Natural killer cell (primary cell): ENCODE results near the gene SLC44A3. TPM values are rescaled to one million over a fixed set of nuclear protein-coding genes. Genes with fewer than 3 reads are reported as not detected.

Experiments used
- ATAC-seq, 3 donors: fragments of 150-1000 bp in 2 of 3; fragments of 200-7000 bp in 1 of 3; cut with Tn5 transposase; 1 replicate in 1 of 3; 2 replicates in 2 of 3; pipeline ENCODE4 v1.10.0; 2021; ENCODE audit warnings: mild to moderate bottlenecking in 2 of 3, moderate library complexity in 2 of 3
- DNase-seq, 2 donors: peaks; one replicate each; pipeline versions ENCODE4 v3.0.0 to v3.0.0-alpha.2; 2013 to 2021; ENCODE audit warnings: mixed read lengths in 1 of 2
- H3K27ac ChIP-seq: one replicate; pipeline ENCODE4 v1.5.1; 2013; ENCODE audit warnings: mild to moderate bottlenecking, low read length
- H3K27me3 ChIP-seq: one replicate; pipeline ENCODE4 v1.6.1; 2013; ENCODE audit warnings: low read length; ENCODE audit not compliant: control insufficient read depth, insufficient read depth
- H3K36me3 ChIP-seq: one replicate; pipeline ENCODE4 v1.6.1; 2013; ENCODE audit warnings: low read length; ENCODE audit not compliant: control insufficient read depth, insufficient read depth
- H3K4me1 ChIP-seq: one replicate; pipeline ENCODE4 v1.6.1; 2013; ENCODE audit warnings: low read length; ENCODE audit not compliant: control insufficient read depth, insufficient read depth
- H3K4me3 ChIP-seq: one replicate; pipeline ENCODE4 v1.5.1; 2013; ENCODE audit warnings: low read length
- H3K9me3 ChIP-seq: one replicate; pipeline ENCODE4 v1.6.1; 2013; ENCODE audit warnings: low read length; ENCODE audit not compliant: control insufficient read depth, insufficient read depth
- H3K27ac Mint-ChIP-seq, 2 donors: one replicate each; pipeline ENCODE4 v1.8.0; 2022; ENCODE audit warnings: mild to moderate bottlenecking in 2 of 2, mixed read lengths in 2 of 2, moderate library complexity in 1 of 2
- H3K27me3 Mint-ChIP-seq, 2 donors: one replicate each; pipeline ENCODE4 v1.8.0; 2022; ENCODE audit warnings: low read depth in 2 of 2, mixed read lengths in 2 of 2
- H3K36me3 Mint-ChIP-seq: one replicate; pipeline ENCODE4 v1.8.0; 2022; ENCODE audit warnings: mixed read lengths
- H3K4me1 Mint-ChIP-seq, 2 donors: one replicate each; pipeline ENCODE4 v1.8.0; 2022; ENCODE audit warnings: mixed read lengths in 2 of 2
- H3K4me3 Mint-ChIP-seq: one replicate; pipeline ENCODE4 v1.8.0; 2022; ENCODE audit warnings: mild to moderate bottlenecking, moderate library complexity, mixed read lengths
- H3K9me3 Mint-ChIP-seq, 2 donors: one replicate each; pipeline ENCODE4 v1.8.0; 2022; ENCODE audit warnings: mixed read lengths in 2 of 2
- WGBS: methylation state at CpG from one replicate; pipeline ENCODE4 v1.1.7; 2013; ENCODE audit warnings: missing lambda C conversion rate; ENCODE audit not compliant: insufficient coverage; 5-methylcytosine and 5-hydroxymethylcytosine counted together
- intact Hi-C: fragments of 100-400 bp; cut with micrococcal nuclease; formaldehyde crosslinking; loops from one replicate; pipeline ENCODE4 v1.14.2; 2022
- total RNA-seq, 4 donors: library from RNA; stranded (reverse); fragments of 120-200 nt in 1 of 4; gene quantifications; one replicate each; pipeline versions ENCODE4 v1.2.3 to v1.2.4, GENCODE V29; 2013 to 2022
- TF ChIP-seq, protein P1 (sequence below): fragments of 200-600 bp; IDR thresholded peaks from one replicate; pipeline ENCODE4 v1.8.0; 2022; ENCODE audit warnings: antibody characterized with exemption

The SLC44A3 gene
- total RNA-seq, 3 donors from 2014 or later (not counting 1 experiment from before 2014, with no cell fraction given) = 0.58 TPM; not detected in 2

DNA sequence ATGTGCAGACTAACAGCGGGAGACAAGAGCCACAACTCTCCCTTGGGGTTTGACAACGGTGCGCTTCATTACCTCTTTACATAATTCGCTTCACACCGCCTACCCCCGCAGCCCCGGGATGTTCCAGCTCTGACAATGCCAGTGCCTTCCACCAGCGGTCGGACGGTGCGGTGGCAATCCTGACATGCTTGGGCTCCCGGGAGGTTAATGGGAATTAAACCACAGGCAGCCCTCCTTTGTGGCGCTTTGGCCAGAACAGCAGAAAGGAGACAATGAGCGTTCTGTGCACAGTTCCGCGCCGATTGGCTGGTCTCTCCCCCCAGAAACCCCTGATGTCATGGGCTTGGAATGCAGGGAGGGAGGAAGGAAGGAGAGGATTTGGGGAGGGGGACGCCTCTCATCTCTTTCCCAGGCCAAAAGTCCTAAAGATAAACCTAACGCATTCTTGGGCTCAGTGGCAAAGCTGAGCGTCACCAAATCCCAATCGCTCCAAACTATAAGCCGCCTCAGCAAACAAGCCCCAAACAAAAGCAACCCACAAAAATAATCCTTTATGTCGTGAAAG is 105.5 kb downstream of the SLC44A3 start:
- intact Hi-C loops = no loop called here
- peaks cover 16% of the 10 kb centered on the region for H3K4me1 ChIP-seq
- TF ChIP-seq, protein P1, sequence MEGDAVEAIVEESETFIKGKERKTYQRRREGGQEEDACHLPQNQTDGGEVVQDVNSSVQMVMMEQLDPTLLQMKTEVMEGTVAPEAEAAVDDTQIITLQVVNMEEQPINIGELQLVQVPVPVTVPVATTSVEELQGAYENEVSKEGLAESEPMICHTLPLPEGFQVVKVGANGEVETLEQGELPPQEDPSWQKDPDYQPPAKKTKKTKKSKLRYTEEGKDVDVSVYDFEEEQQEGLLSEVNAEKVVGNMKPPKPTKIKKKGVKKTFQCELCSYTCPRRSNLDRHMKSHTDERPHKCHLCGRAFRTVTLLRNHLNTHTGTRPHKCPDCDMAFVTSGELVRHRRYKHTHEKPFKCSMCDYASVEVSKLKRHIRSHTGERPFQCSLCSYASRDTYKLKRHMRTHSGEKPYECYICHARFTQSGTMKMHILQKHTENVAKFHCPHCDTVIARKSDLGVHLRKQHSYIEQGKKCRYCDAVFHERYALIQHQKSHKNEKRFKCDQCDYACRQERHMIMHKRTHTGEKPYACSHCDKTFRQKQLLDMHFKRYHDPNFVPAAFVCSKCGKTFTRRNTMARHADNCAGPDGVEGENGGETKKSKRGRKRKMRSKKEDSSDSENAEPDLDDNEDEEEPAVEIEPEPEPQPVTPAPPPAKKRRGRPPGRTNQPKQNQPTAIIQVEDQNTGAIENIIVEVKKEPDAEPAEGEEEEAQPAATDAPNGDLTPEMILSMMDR = no peak
- H3K36me3 Mint-ChIP-seq = no peaks in the 10 kb centered on the region
- H3K36me3 ChIP-seq = no peaks in the 10 kb centered on the region
- ATAC-seq (no peak), DNase-seq (peak in 1 of 2 donors; percentile 7)
- peak overlapping the region; percentile 18 for H3K4me3 ChIP-seq
- 6% methylated on average over 23 of the region's 23 CpGs for WGBS
- no peaks in the 10 kb centered on the region for H3K9me3 ChIP-seq
- no peaks in the 10 kb centered on the region for H3K9me3 Mint-ChIP-seq
- peaks cover 21 to 23% of the 10 kb centered on the region in 2 donors for H3K4me1 Mint-ChIP-seq
- peaks cover 14% of the 10 kb centered on the region for H3K27me3 ChIP-seq
- no peak overlapping the region for H3K27ac ChIP-seq
- peak overlapping the region; percentile 79 for H3K4me3 Mint-ChIP-seq
- H3K27ac Mint-ChIP-seq = peak overlapping the region in 1 of 2 donors; percentile 33
- H3K27me3 Mint-ChIP-seq = peaks cover 55 to 60% of the 10 kb centered on the region in 2 donors

GRCh38 chr1:94926126-94926914 is 106.2 kb downstream of the SLC44A3 start:
- peaks cover 21 to 23% of the 10 kb centered on the region in 2 donors for H3K4me1 Mint-ChIP-seq
- ATAC-seq (peak in 2 of 3 donors; percentile 15), DNase-seq (peak; percentile 19 to 43)
- H3K9me3 Mint-ChIP-seq = no peaks in the 10 kb centered on the region
- peak overlapping the region; percentile 79 for H3K4me3 Mint-ChIP-seq
- Histone ChIP-seq H3K4me1 (peaks cover 16% of the 10 kb centered on the region), H3K36me3 (no peaks in the 10 kb centered on the region), H3K9me3 (no peaks in the 10 kb centered on the region), H3K27me3 (peaks cover 14% of the 10 kb centered on the region), H3K27ac (no peak overlapping the region), H3K4me3 (peak overlapping the region; percentile 33)
- intact Hi-C loops = no loop called here
- no peaks in the 10 kb centered on the region for H3K36me3 Mint-ChIP-seq
- peaks cover 53 to 54% of the 10 kb centered on the region in 2 donors for H3K27me3 Mint-ChIP-seq
- TF ChIP-seq, protein P1 = no peak
- under 1% methylated on average over 78 of the region's 78 CpGs for whole genome bisulfite sequencing
- H3K27ac Mint-ChIP-seq = peak overlapping the region in 1 of 2 donors; percentile 33

GRCh38 chr1:94926915-94927404 is 106.8 kb downstream of the SLC44A3 start, which contains the start of gene CNN3:
CNN3 (minus strand) TSS chr1:94927110; CDS start chr1:94926894, 216 bp downstream.
- no peaks in the 10 kb centered on the region for H3K9me3 ChIP-seq
- H3K27ac ChIP-seq = no peak within 1 kb of the TSS
- H3K4me1 ChIP-seq = peaks cover 16% of the 10 kb centered on the region
- peak within 1 kb of the TSS; percentile 90 for H3K4me3 Mint-ChIP-seq
- H3K9me3 Mint-ChIP-seq = no peaks in the 10 kb centered on the region
- no peaks in the 10 kb centered on the region for H3K36me3 Mint-ChIP-seq
- TF ChIP-seq, protein P1 = no peak
- no peaks in the 10 kb centered on the region for H3K36me3 ChIP-seq
- H3K27me3 ChIP-seq = peaks cover 14% of the 10 kb centered on the region
- under 1% methylated on average over 57 of the region's 57 CpGs for WGBS
- H3K4me1 Mint-ChIP-seq = peaks cover 21 to 23% of the 10 kb centered on the region in 2 donors
- intact Hi-C loops = no loop called here
- peak within 1 kb of the TSS; percentile 33 for H3K4me3 ChIP-seq
- DNase-seq (peak; percentile 53 to 77), ATAC-seq (peak; percentile 83 to 85 (median 83))
- peaks cover 47 to 49% of the 10 kb centered on the region in 2 donors for H3K27me3 Mint-ChIP-seq
- peak within 1 kb of the TSS; percentile 68 to 73 for H3K27ac Mint-ChIP-seq
